H9 (cell line): ENCODE data around the gene VPREB3. TPM values are rescaled to one million over a fixed set of nuclear protein-coding genes. Genes with fewer than 3 reads are reported as not detected.
A peak's percentile ranks its signal among the peaks of the same experiment; 100 is the strongest.

Experiments
- DNase-seq: peaks from one replicate; pipeline ENCODE4 v3.0.0-alpha.2; 2017
- H2AFZ ChIP-seq: one replicate; pipeline ENCODE4 v1.6.1; 2013; ENCODE audit warnings: mild to moderate bottlenecking, low read length, control low read depth, moderate library complexity
- H2AK5ac ChIP-seq: 2 replicates; pipeline ENCODE4 v1.6.1; 2013; ENCODE audit warnings: low read length, control low read depth, mixed read lengths; ENCODE audit not compliant: insufficient read length
- H2BK120ac ChIP-seq: one replicate; pipeline ENCODE4 v1.6.1; 2013; ENCODE audit warnings: low read depth, mild to moderate bottlenecking, low read length, control low read depth, inconsistent platforms; ENCODE audit not compliant: poor library complexity, severe bottlenecking
- H2BK12ac ChIP-seq: 2 replicates; pipeline ENCODE4 v1.6.1; 2013; ENCODE audit warnings: low read length, control low read depth, mixed read lengths, low read depth; ENCODE audit not compliant: insufficient read length
- H2BK15ac ChIP-seq: 2 replicates; pipeline ENCODE4 v1.6.1; 2013; ENCODE audit warnings: low read depth, low read length, control low read depth
- H2BK20ac ChIP-seq: one replicate; pipeline ENCODE4 v1.6.1; 2013; ENCODE audit warnings: low read depth, mild to moderate bottlenecking, low read length, control low read depth, inconsistent platforms; ENCODE audit not compliant: poor library complexity, severe bottlenecking
- H2BK5ac ChIP-seq: 2 replicates; pipeline ENCODE4 v1.6.1; 2013; ENCODE audit warnings: low read length, control low read depth, mixed read lengths; ENCODE audit not compliant: insufficient read length
- H3K14ac ChIP-seq: 2 replicates; pipeline ENCODE4 v1.6.1; 2013; ENCODE audit warnings: low read length, control low read depth; ENCODE audit not compliant: insufficient read depth
- H3K18ac ChIP-seq: 2 replicates; pipeline ENCODE4 v1.6.1; 2013; ENCODE audit warnings: low read depth, mild to moderate bottlenecking, mixed read lengths, low read length, control low read depth; ENCODE audit not compliant: insufficient read length
- H3K23ac ChIP-seq: 2 replicates; pipeline ENCODE4 v1.6.1; 2013; ENCODE audit warnings: low read length, control low read depth, mixed read lengths, low read depth; ENCODE audit not compliant: insufficient read length
- H3K23me2 ChIP-seq: 2 replicates; pipeline ENCODE4 v1.6.1; 2013; ENCODE audit warnings: low read depth, mild to moderate bottlenecking, mixed read lengths, low read length, control low read depth; ENCODE audit not compliant: insufficient read length, poor library complexity, severe bottlenecking
- H3K27ac ChIP-seq: 2 replicates; pipeline ENCODE4 v1.5.1; 2013; ENCODE audit warnings: low read length, control low read depth, mixed read lengths, low read depth; ENCODE audit not compliant: insufficient read length
- H3K27me3 ChIP-seq: 2 replicates; pipeline ENCODE4 v1.6.1; 2013; ENCODE audit warnings: low read length, control low read depth, inconsistent platforms; ENCODE audit not compliant: insufficient read depth
- H3K4ac ChIP-seq: 2 replicates; pipeline ENCODE4 v1.6.1; 2013; ENCODE audit warnings: low read depth, mild to moderate bottlenecking, control low read depth, inconsistent platforms, low read length, moderate library complexity
- H3K4me1 ChIP-seq: 2 replicates; pipeline ENCODE4 v1.6.1; 2013; ENCODE audit warnings: low read length, control low read depth, inconsistent platforms; ENCODE audit not compliant: insufficient read depth
- H3K4me2 ChIP-seq: 2 replicates; pipeline ENCODE4 v1.6.1; 2013; ENCODE audit warnings: low read length, control low read depth, mixed read lengths; ENCODE audit not compliant: insufficient read length, insufficient read depth
- H3K56ac ChIP-seq: 2 replicates; pipeline ENCODE4 v1.6.1; 2013; ENCODE audit warnings: low read depth, mild to moderate bottlenecking, mixed read lengths, low read length, control low read depth; ENCODE audit not compliant: insufficient read length
- H3K79me1 ChIP-seq: 2 replicates; pipeline ENCODE4 v1.6.1; 2013; ENCODE audit warnings: low read depth, mild to moderate bottlenecking, moderate library complexity, low read length, control low read depth, inconsistent platforms; ENCODE audit not compliant: insufficient read depth, poor library complexity, severe bottlenecking
- H3K79me2 ChIP-seq: 2 replicates; pipeline ENCODE4 v1.6.1; 2013; ENCODE audit warnings: low read length, control low read depth, inconsistent platforms; ENCODE audit not compliant: insufficient read depth
- H3K9ac ChIP-seq: 2 replicates; pipeline ENCODE4 v1.6.1; 2013; ENCODE audit warnings: low read length, control low read depth, mixed read lengths; ENCODE audit not compliant: insufficient read length; ENCODE audit errors: extremely low read depth
- H3K9me3 ChIP-seq: one replicate; pipeline ENCODE4 v1.6.1; 2013; ENCODE audit warnings: low read depth, low read length, inconsistent platforms; ENCODE audit not compliant: control insufficient read depth
- H3T11ph ChIP-seq: one replicate; pipeline ENCODE4 v1.6.1; 2013; ENCODE audit warnings: mild to moderate bottlenecking, low read length, control low read depth, inconsistent platforms
- H4K20me1 ChIP-seq: one replicate; pipeline ENCODE4 v1.6.1; 2013; ENCODE audit not compliant: control insufficient read depth, insufficient read length, insufficient read depth
- H4K5ac ChIP-seq: 2 replicates; pipeline ENCODE4 v1.6.1; 2013; ENCODE audit warnings: low read depth, mild to moderate bottlenecking, mixed read lengths, low read length, control low read depth; ENCODE audit not compliant: insufficient read length
- H4K8ac ChIP-seq: replicated peaks from 2 replicates; pipeline ENCODE4 v1.6.1; 2013; ENCODE audit warnings: low read length, control low read depth, mixed read lengths, low read depth; ENCODE audit not compliant: insufficient read length
- H4K91ac ChIP-seq: 2 replicates; pipeline ENCODE4 v1.6.1; 2013; ENCODE audit warnings: low read depth, mild to moderate bottlenecking, moderate library complexity, mixed read lengths, low read length, control low read depth; ENCODE audit not compliant: insufficient read length
- H3K27ac Mint-ChIP-seq, 3 experiments: 2 replicates in 2 of 3; 3 replicates in 1 of 3; pipeline ENCODE4 v1.8.0; 2020 to 2021; ENCODE audit warnings: mixed read lengths in 3 of 3, mild to moderate bottlenecking in 1 of 3, moderate library complexity in 1 of 3
- H3K27me3 Mint-ChIP-seq: 2 replicates; pipeline ENCODE4 v1.8.0; 2021; ENCODE audit warnings: low read depth, mild to moderate bottlenecking, moderate library complexity, mixed read lengths
- H3K36me3 Mint-ChIP-seq, 3 experiments: 2 replicates in 2 of 3; 3 replicates in 1 of 3; pipeline ENCODE4 v1.8.0; 2020 to 2021; ENCODE audit warnings: low read depth in 3 of 3, mixed read lengths in 3 of 3; ENCODE audit not compliant: insufficient read depth in 1 of 3
- H3K4me1 Mint-ChIP-seq, 2 experiments: 2 replicates each; pipeline ENCODE4 v1.8.0; 2020; ENCODE audit warnings: mixed read lengths in 2 of 2
- H3K4me3 Mint-ChIP-seq, 2 experiments: 2 replicates in 1 of 2; 3 replicates in 1 of 2; pipeline ENCODE4 v1.8.0; 2020 to 2021; ENCODE audit warnings: mild to moderate bottlenecking in 2 of 2, mixed read lengths in 2 of 2, moderate library complexity in 1 of 2
- H3K9me3 Mint-ChIP-seq, 2 experiments: 2 replicates in 1 of 2; 3 replicates in 1 of 2; pipeline ENCODE4 v1.8.0; 2020; ENCODE audit warnings: mild to moderate bottlenecking in 2 of 2, mixed read lengths in 2 of 2, moderate library complexity in 1 of 2
- CTCF ChIP-seq: fragments of 200-600 bp; sonication (generic); conservative IDR thresholded peaks from 3 replicates; pipeline ENCODE4 v1.8.0; 2021; ENCODE audit warnings: antibody characterized with exemption, mild to moderate bottlenecking
- WGBS: extraction: QIAGEN DNeasy Blood & Tissue Kit; methylation state at CpG from one replicate; pipeline ENCODE4 v1.1.7; 2013; ENCODE audit warnings: missing lambda C conversion rate, low lambda C conversion rate, mixed read lengths; ENCODE audit not compliant: insufficient read length; ENCODE audit errors: extremely low coverage; 5-methylcytosine and 5-hydroxymethylcytosine counted together
- total RNA-seq: library from RNA; stranded (reverse); gene quantifications from 2 replicates; pipeline ENCODE4 v1.2.1, GENCODE V29; 2021

The VPREB3 gene
- total RNA-seq, 1 experiment from 2014 or later = 0.50 TPM

DNA sequence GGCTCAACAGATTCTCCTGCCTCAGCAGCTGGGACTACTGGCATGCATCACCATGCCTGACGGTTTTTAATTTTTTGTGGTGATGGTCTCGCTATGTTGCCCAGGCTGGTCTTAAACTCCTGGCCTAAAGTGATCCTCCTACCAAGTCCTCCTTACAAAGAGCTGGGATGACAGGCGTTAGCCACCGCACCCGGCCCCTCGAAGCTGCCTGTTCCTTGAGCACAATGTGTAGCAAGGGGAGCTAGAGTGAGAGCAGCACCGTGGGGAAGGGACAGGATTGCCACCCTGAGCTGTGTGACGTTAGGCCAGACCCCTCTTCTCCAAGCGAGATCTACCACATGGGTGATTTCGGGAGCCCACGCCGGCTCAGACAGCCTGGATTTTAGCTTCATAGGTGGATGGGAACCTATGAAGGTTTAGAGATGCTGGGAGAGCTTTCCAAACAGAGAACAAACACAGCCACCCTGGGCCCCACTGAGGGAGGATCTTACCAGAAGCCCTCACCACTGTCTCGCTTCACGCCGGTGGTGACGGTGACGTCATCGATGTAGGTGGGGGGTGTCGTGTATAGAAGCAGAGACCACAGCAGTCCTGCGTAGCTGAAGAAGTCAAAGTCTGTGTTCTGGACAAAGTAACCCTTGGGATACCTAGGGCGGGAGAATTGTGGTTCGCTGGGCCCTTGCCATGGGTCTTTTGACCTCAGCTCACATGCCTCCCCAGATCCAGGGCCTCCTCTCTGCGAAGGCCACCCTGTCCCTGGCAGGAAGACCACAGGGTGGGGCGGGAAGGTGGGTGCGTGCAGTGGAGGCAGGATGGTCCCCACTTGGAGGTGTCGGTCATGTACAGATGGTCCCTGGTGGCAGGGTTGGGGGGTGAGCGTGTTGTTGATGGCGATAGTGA is 40.3 kb downstream of the VPREB3 start:
- no peaks in the 10 kb centered on the region for H3K9me3 ChIP-seq
- no peak overlapping the region for H4K91ac ChIP-seq
- H2AK5ac ChIP-seq = no peak overlapping the region
- no peak overlapping the region for H2BK15ac ChIP-seq
- H3K18ac ChIP-seq = no peak overlapping the region
- no peak overlapping the region for H3K14ac ChIP-seq
- no peak for TF ChIP-seq CTCF
- H2BK12ac ChIP-seq = no peak overlapping the region
- H3K79me2 ChIP-seq = no peaks in the 10 kb centered on the region
- H3T11ph ChIP-seq = no peak overlapping the region
- no peaks in the 10 kb centered on the region for H3K27me3 ChIP-seq
- Mint-ChIP-seq H3K9me3 (no peaks in the 10 kb centered on the region; a peak in 1 of 5 replicates), H3K36me3 (peaks cover 25 to 48% (median 44%) of the 10 kb centered on the region in 3 experiments), H3K27ac (no peak overlapping the region), H3K4me1 (peaks cover 0 to 6% of the 10 kb centered on the region in 2 experiments; a peak in 2 of 4 replicates), H3K27me3 (no peaks in the 10 kb centered on the region), H3K4me3 (peak overlapping the region in 1 of 2 experiments; percentile 16; a peak in 3 of 5 replicates)
- no peaks in the 10 kb centered on the region for H3K79me1 ChIP-seq
- H3K4me1 ChIP-seq = no peaks in the 10 kb centered on the region
- WGBS = no CpG with 5 or more reads among the region's 28 CpGs
- H2BK120ac ChIP-seq = no peak overlapping the region
- H4K8ac ChIP-seq = no peak overlapping the region
- no peak overlapping the region for H4K5ac ChIP-seq
- no peak overlapping the region for H3K56ac ChIP-seq
- no peak overlapping the region for H2BK5ac ChIP-seq
- no peak overlapping the region for H3K4ac ChIP-seq
- H4K20me1 ChIP-seq = no peaks in the 10 kb centered on the region
- H2BK20ac ChIP-seq = no peak overlapping the region
- no peak for DNase-seq
- H3K23ac ChIP-seq = no peak overlapping the region
- peaks cover 3% of the 10 kb centered on the region for H3K23me2 ChIP-seq
- no peak overlapping the region for H2AFZ ChIP-seq
- no peak overlapping the region for H3K4me2 ChIP-seq
- H3K9ac ChIP-seq = no peak overlapping the region
- H3K27ac ChIP-seq = no peak overlapping the region
